ENCODE results near the gene UBE2G2. TPM values are rescaled to one million over a fixed set of nuclear protein-coding genes. Genes with fewer than 3 reads are reported as not detected.
A peak's percentile ranks its signal among the peaks of the same experiment; 100 is the strongest.

Gene UBE2G2
- total RNA-seq, 1 donor = 75.3 TPM

GRCh38 chr21:44838039-44838895 lies 36.6 kb upstream of the UBE2G2 start:
- Histone ChIP-seq H3K27me3 (ENCODE audit: insufficient read depth, low read length) (peaks cover 10% of the 10 kb centered on the region), H3K27ac (ENCODE audit: low read depth, low read length) (no peak overlapping the region), H3K4me3 (ENCODE audit: insufficient read depth, low read length) (no peak overlapping the region), H3K9me3 (ENCODE audit: low read depth, low read length) (no peaks in the 10 kb centered on the region), H3K79me2 (ENCODE audit: insufficient read depth, low read length) (no peaks in the 10 kb centered on the region), H3K4me2 (ENCODE audit: insufficient read depth, low read length) (no peak overlapping the region), H2AFZ (ENCODE audit: low read length) (no peak overlapping the region), H3K36me3 (ENCODE audit: insufficient read depth, low read length) (no peaks in the 10 kb centered on the region), H3K4me1 (ENCODE audit: insufficient read depth, low read length) (peaks cover 4% of the 10 kb centered on the region), H4K20me1 (ENCODE audit: insufficient read depth, low read length) (no peaks in the 10 kb centered on the region)
- DNase-seq (ENCODE audit: insufficient read length, low spot score, missing footprints) = no peak
- no peak for TF ChIP-seq CTCF (IDR thresholded peaks at IDR 0.05; ENCODE audit: extremely low read depth, low read depth, low read length)

- Histone ChIP-seq H3K27ac (ENCODE audit: low read depth, low read length) (no peak overlapping the region), H3K36me3 (ENCODE audit: insufficient read depth, low read length) (no peaks in the 10 kb centered on the region), H2AFZ (ENCODE audit: low read length) (no peak overlapping the region), H3K4me2 (ENCODE audit: insufficient read depth, low read length) (no peak overlapping the region), H3K79me2 (ENCODE audit: insufficient read depth, low read length) (no peaks in the 10 kb centered on the region), H3K4me1 (ENCODE audit: insufficient read depth, low read length) (peaks cover 4% of the 10 kb centered on the region), H3K4me3 (ENCODE audit: insufficient read depth, low read length) (no peak overlapping the region), H3K27me3 (ENCODE audit: insufficient read depth, low read length) (peaks cover 6% of the 10 kb centered on the region), H4K20me1 (ENCODE audit: insufficient read depth, low read length) (no peaks in the 10 kb centered on the region), H3K9me3 (ENCODE audit: low read depth, low read length) (no peaks in the 10 kb centered on the region)
- DNase-seq (ENCODE audit: insufficient read length, low spot score, missing footprints) = no peak
- no peak for TF ChIP-seq CTCF (IDR thresholded peaks at IDR 0.05; ENCODE audit: extremely low read depth, low read depth, low read length)
Measured at GRCh38 chr21:44837537-44837936, 35.9 kb upstream of the UBE2G2 start.

GRCh38 chr21:44836666-44837471 lies 35.2 kb upstream of the UBE2G2 start:
- H3K36me3 ChIP-seq (ENCODE audit: insufficient read depth, low read length) = no peaks in the 10 kb centered on the region
- DNase-seq (ENCODE audit: insufficient read length, low spot score, missing footprints) = peak; percentile 92
- no peak for TF ChIP-seq CTCF (IDR thresholded peaks at IDR 0.05; ENCODE audit: extremely low read depth, low read depth, low read length)
- H3K27ac ChIP-seq (ENCODE audit: low read depth, low read length) = no peak overlapping the region
- no peaks in the 10 kb centered on the region for H3K79me2 ChIP-seq (ENCODE audit: insufficient read depth, low read length)
- H3K9me3 ChIP-seq (ENCODE audit: low read depth, low read length) = no peaks in the 10 kb centered on the region
- peak overlapping the region; percentile 77 for H2AFZ ChIP-seq (ENCODE audit: low read length)
- peak overlapping the region; percentile 3 for H3K4me2 ChIP-seq (ENCODE audit: insufficient read depth, low read length)
- H3K4me3 ChIP-seq (ENCODE audit: insufficient read depth, low read length) = no peak overlapping the region
- peaks cover 3% of the 10 kb centered on the region for H3K27me3 ChIP-seq (ENCODE audit: insufficient read depth, low read length)
- H3K4me1 ChIP-seq (ENCODE audit: insufficient read depth, low read length) = peaks cover 4% of the 10 kb centered on the region
- no peaks in the 10 kb centered on the region for H4K20me1 ChIP-seq (ENCODE audit: insufficient read depth, low read length)

GRCh38 chr21:44836349-44836665 lies 34.7 kb upstream of the UBE2G2 start:
- Histone ChIP-seq H3K27me3 (ENCODE audit: insufficient read depth, low read length) (peaks cover 3% of the 10 kb centered on the region), H2AFZ (ENCODE audit: low read length) (peak overlapping the region; percentile 77), H3K79me2 (ENCODE audit: insufficient read depth, low read length) (no peaks in the 10 kb centered on the region), H3K36me3 (ENCODE audit: insufficient read depth, low read length) (no peaks in the 10 kb centered on the region), H3K27ac (ENCODE audit: low read depth, low read length) (no peak overlapping the region), H3K4me3 (ENCODE audit: insufficient read depth, low read length) (no peak overlapping the region), H3K4me1 (ENCODE audit: insufficient read depth, low read length) (peaks cover 4% of the 10 kb centered on the region), H3K9me3 (ENCODE audit: low read depth, low read length) (no peaks in the 10 kb centered on the region), H4K20me1 (ENCODE audit: insufficient read depth, low read length) (no peaks in the 10 kb centered on the region), H3K4me2 (ENCODE audit: insufficient read depth, low read length) (peak overlapping the region; percentile 3)
- DNase-seq (ENCODE audit: insufficient read length, low spot score, missing footprints) = peak; percentile 85
- no peak for TF ChIP-seq CTCF (IDR thresholded peaks at IDR 0.05; ENCODE audit: extremely low read depth, low read depth, low read length)

Data from osteoblast (primary cell).